ENCODE measurements around the gene CIAO2B.
"Not testable (repeated sequence)": the region's sequence is repeated elsewhere in the genome, so short reads cannot be mapped to it uniquely, and the experiment has no call there.

The CIAO2B gene

GRCh38 chr16:66936889-66937554 is 2.8 kb upstream of the CIAO2B start:
- DNase-seq (ENCODE audit: low read depth) = no peak

DNA sequence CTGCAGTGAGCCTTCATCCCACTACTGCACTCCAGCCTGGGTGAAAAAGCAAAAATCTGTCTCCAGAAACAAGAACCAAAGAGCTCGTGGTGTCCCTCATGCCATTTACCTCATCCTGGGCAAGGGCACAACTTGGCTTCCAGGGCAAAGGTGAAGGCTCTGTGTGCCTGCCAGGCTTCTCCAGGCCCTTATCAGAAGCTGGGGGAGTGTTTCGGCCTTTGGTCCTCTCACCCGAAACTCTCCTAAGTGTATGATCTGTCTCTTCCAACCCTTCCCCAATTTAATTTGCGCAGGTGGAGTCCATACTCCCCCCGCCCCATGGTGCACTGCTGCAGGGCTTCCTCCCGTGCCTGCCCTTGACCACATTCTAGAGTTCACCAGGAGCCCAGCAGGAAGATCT is 2.3 kb upstream of the CIAO2B start:
- no peak for DNase-seq (ENCODE audit: low read depth)

- DNase-seq (ENCODE audit: low read depth) = no peak
These were observed 1.3 kb upstream of the CIAO2B start, which contains the start of gene CES2 for GRCh38 chr16:66935314-66936011. TSS of gene CES2 (plus strand) at chr16:66935516. CDS start at chr16:66935636, 120 bp downstream.

GRCh38 chr16:66934839-66935313 is 674 bp upstream of the CIAO2B start:
- not testable (repeated sequence) for DNase-seq (ENCODE audit: low read depth)

GRCh38 chr16:66933776-66934137 is 445 bp downstream of the CIAO2B start:
- peak; percentile 24 for DNase-seq (ENCODE audit: low read depth)

GRCh38 chr16:66932076-66932475 is 2.1 kb downstream of the CIAO2B start:
- DNase-seq (ENCODE audit: low read depth) = no peak

GRCh38 chr16:66931665-66932064 is 2.5 kb downstream of the CIAO2B start:
- DNase-seq (ENCODE audit: low read depth) = no peak

GRCh38 chr16:66930189-66930588 is 4.0 kb downstream of the CIAO2B start:
- DNase-seq (ENCODE audit: low read depth) = no peak

- DNase-seq (ENCODE audit: low read depth) = no peak
These were observed 5.4 kb downstream of the CIAO2B start for GRCh38 chr16:66928702-66929388.

DNA sequence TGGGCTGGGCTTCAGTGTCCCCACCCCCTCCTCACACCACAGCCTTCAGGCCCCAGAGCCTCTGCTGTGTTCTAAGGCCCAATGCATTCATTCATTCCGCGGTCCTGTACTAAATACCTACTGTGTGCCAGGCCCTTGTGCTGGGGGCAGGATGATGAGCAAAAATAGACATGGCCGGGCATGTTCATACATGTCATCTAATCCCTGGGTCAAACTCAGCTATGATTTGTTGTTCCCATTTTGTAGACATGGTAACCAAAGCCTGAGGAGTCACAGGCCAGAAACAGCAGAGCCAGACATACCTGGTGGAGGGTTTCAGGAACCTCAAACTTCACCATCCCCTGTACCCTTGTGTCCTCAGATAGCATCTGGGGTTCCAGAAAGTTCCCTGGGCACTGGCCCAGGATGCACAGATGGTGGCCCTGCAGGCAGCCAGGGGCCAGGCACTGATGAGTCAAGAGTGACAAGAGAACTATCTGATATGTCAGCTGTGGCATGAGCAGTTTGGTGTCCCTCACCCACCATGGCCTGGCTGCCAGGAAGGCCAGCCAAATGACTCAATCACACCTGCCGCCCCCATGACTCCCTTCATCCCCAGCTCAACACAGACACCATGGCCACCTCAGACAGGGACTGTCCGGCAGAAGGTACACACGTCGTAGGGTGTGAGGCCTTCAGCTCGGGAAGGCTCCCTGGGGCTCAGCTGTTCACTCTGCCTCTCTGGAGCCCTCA is 6.1 kb downstream of the CIAO2B start:
- DNase-seq (ENCODE audit: low read depth) = no peak

- no peak for DNase-seq (ENCODE audit: low read depth)
These were observed 7.2 kb downstream of the CIAO2B start for GRCh38 chr16:66926961-66927436.

DNA sequence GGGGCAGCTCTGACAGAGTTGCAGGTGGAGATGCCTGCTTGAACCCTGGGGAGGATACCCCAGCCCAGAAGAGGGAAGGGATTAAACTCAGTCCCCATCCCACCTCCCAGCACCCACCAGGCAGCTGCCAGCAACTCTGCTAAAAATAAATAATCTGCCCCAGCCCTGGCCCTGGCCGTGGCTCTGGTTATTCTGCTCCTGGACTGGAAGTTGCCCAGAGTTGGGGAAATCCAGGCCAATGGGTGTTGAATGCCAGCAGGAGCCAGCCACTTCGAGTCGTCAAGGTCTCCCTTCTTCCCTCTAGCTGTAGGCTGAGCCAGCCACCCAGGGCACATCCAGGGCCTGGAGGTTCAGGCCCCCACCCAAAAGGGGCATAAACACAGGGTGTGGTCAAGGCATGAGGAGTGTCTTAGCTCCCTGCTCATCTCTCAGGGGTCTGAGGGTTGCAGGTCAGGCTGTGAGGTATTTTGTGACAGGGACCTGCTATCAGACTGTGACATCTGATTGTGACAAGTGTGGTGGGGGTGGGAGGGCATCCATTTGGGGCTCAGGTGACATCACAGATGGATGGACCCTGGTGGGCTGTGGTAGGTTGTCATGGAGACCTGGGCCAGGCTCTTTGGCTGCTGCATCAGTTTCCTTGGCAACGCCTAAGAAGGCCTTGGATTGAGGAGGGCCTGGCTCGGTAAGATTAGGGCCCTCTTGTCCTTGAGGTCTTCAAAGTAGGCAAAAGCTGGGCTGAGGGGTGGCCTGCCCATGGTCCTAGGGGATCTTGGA is 7.8 kb downstream of the CIAO2B start:
- no peak for DNase-seq (ENCODE audit: low read depth)

DNA sequence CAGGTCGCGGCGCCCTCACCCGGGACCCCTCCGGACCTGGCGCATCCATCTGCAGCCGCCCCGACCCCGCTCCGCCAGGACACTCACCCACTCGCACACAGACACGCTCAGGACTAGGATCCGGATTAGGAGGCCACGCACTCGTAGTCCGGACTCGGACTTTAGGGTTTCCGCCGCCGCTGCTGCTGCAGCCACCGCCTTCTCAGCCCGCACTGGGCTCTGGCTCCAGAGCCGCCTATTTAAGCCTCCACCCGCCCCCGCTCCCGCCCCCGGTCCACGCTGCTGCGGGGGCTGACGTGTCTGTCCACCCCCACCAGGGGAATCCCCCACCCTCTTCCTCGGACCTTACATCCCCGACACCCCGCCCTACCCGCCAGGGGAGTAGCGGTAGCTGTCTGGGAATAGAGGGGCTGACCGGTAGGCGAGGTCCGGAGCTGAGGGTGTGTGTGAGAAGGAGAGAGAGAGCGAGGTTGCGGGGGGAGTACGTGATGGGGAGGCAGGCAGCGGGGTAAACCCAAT is 8.8 kb downstream of the CIAO2B start, which contains the start of gene RRAD:
RRAD (minus strand) TSS at position 214 of the 519 bp plus-strand sequence. CDS start 356 bp downstream, outside the sequence.
- DNase-seq (ENCODE audit: low read depth) = no peak

DNA sequence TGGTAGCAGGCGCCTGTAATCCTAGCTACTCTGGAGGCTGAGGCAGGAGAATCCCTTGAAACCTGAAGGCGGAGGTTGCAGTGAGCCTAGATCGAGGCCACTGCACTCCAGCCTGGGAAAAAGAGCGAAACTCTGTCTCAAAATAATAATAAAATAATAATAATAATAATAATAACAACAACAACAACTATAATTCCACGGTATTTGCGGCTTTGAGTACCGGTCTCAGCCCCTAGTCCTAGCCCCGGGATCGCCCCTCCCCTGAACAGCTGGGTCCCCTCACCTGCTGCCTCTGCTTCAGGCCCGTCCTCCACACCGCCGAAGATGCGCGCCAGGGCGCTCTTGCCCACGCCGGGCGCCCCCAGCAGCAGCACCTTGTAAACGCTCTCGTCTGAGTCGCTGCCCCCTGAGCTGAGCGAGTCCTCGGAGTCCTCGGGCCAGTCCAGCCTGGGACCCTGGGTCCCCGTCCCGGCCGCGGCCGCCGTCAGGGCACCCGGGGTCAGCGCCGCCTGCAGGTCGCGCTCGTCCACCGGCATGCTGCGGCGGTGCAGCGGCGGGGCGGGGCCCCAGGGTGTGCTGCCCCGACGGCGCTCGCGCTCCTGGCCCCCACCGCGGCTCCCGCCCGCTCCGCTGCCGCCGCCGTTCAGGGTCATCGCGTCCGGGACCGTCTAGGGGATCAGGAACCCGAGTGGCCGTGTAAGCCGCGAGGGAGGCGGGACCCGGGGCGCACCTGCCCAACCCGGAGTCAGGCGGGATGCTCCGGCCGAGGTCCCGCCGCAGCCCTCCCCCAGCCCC is 9.5 kb downstream of the CIAO2B start:
- no peak for DNase-seq (ENCODE audit: low read depth)

- no peak for DNase-seq (ENCODE audit: low read depth)
These were observed 10.3 kb downstream of the CIAO2B start for GRCh38 chr16:66923866-66924265.

DNA sequence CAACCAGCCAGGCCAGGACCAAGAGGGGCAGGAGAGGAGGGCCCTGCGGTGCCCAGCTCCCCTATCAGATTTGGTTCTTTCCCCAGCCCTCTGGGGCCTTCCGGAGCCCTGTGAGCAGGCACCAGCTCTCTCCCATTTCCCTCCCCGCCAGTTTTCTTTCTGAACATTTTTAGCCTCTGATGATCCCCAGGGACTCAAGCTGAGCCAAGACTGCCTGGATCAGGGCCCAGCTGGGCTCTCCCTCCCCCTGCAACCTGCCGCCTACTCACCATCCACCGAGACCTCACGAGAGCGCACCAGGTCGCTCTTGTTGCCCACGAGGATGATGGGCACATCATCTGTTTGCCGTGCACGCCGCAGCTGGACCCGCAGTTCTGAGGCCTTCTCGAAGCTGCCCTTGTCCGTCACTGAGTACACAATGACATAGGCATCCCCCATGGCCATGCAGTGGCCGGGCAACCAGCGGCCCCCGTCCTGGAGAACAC is 10.9 kb downstream of the CIAO2B start:
- DNase-seq (ENCODE audit: low read depth) = no peak

- no peak for DNase-seq (ENCODE audit: low read depth)
These were observed 12.3 kb downstream of the CIAO2B start for GRCh38 chr16:66921729-66922450.

GRCh38 chr16:66920924-66921680 is 13.1 kb downstream of the CIAO2B start:
- no peak for DNase-seq (ENCODE audit: low read depth)

- DNase-seq (ENCODE audit: low read depth) = no peak
These were observed 14.0 kb downstream of the CIAO2B start for GRCh38 chr16:66920299-66920590.

Measured in stimulated activated CD8-positive, alpha-beta memory T cell treated with anti-CD3 and anti-CD28 coated beads, Interleukin-15, amount 100 ng/mL, for 1 hour (primary cell).